ENCODE results near the gene ASCC2. TPM values are rescaled to one million over a fixed set of nuclear protein-coding genes. Genes with fewer than 3 reads are reported as not detected.

Gene ASCC2
- total RNA-seq, 4 donors from 2014 or later = 26.4 to 45.2 (median 35.6) TPM

- no peak overlapping the region for H3K4me3 ChIP-seq
- peak overlapping the region in 3 of 4 donors; percentile 16 to 90 (median 88) for H3K27ac ChIP-seq
- peaks cover 41 to 71% of the 10 kb centered on the region in 2 donors for H3K4me1 ChIP-seq
- DNase-seq = no peak
- no peaks in the 10 kb centered on the region for H3K27me3 ChIP-seq
- H3K9me3 ChIP-seq = no peaks in the 10 kb centered on the region
- TF ChIP-seq CTCF (IDR thresholded peaks at IDR 0.05 in 4 of 5, conservative IDR thresholded peaks at IDR 0.05 in 1 of 5) = no peak
- peaks cover 0 to 17% of the 10 kb centered on the region in 2 donors for H3K36me3 ChIP-seq
- intact Hi-C loops (cut with DNase I; ENCODE audit: low total_unique reads) (no loop called here), in situ Hi-C loops (cut with MboI; ENCODE audit: low sequenced_read_pairs in 4 of 4) (no loop called here)
- ATAC-seq = no peak
These were observed 4.0 kb downstream of the ASCC2 start for GRCh38 chr22:29834046-29834445.

- H3K36me3 ChIP-seq = peaks cover 0 to 17% of the 10 kb centered on the region in 2 donors
- no peak overlapping the region for H3K4me3 ChIP-seq
- no peaks in the 10 kb centered on the region for H3K27me3 ChIP-seq
- no peaks in the 10 kb centered on the region for H3K9me3 ChIP-seq
- peak overlapping the region in 2 of 4 donors; percentile 88 to 90 for H3K27ac ChIP-seq
- peaks cover 38 to 71% of the 10 kb centered on the region in 2 donors for H3K4me1 ChIP-seq
- no peak for DNase-seq
- in situ Hi-C loops (cut with MboI; ENCODE audit: low sequenced_read_pairs in 4 of 4) (no loop called here), intact Hi-C loops (cut with DNase I; ENCODE audit: low total_unique reads) (no loop called here)
- no peak for ATAC-seq
- TF ChIP-seq CTCF (IDR thresholded peaks at IDR 0.05 in 4 of 5, conservative IDR thresholded peaks at IDR 0.05 in 1 of 5) = no peak
- TF ChIP-seq POLR2A (IDR thresholded peaks at IDR 0.05) = no peak
These were observed 4.6 kb downstream of the ASCC2 start for GRCh38 chr22:29833392-29833965.

GRCh38 chr22:29831958-29832357 lies 6.1 kb downstream of the ASCC2 start:
- DNase-seq = no peak
- H3K4me1 ChIP-seq = peaks cover 29 to 64% of the 10 kb centered on the region in 2 donors

GRCh38 chr22:29831186-29831921 lies 6.7 kb downstream of the ASCC2 start:
- Histone ChIP-seq H3K4me1 (peaks cover 23 to 58% of the 10 kb centered on the region in 2 donors), H3K9me3 (no peaks in the 10 kb centered on the region), H3K27me3 (no peaks in the 10 kb centered on the region), H3K27ac (peak overlapping the region; percentile 86 to 90 (median 88)), H3K4me3 (no peak overlapping the region), H3K36me3 (peaks cover 0 to 17% of the 10 kb centered on the region in 2 donors)
- ATAC-seq (peak; percentile 26 to 40), DNase-seq (no peak)
- intact Hi-C loops (cut with DNase I; ENCODE audit: low total_unique reads) (no loop called here), in situ Hi-C loops (cut with MboI; ENCODE audit: low sequenced_read_pairs in 4 of 4) (no loop called here)
- no peak for TF ChIP-seq CTCF (IDR thresholded peaks at IDR 0.05 in 4 of 5, conservative IDR thresholded peaks at IDR 0.05 in 1 of 5)
- no peak for TF ChIP-seq POLR2A (IDR thresholded peaks at IDR 0.05)

More at GRCh38 chr22:29831958-29832357, 6.1 kb downstream of the ASCC2 start:
- Histone ChIP-seq H3K9me3 (no peaks in the 10 kb centered on the region), H3K36me3 (peaks cover 0 to 17% of the 10 kb centered on the region in 2 donors), H3K27ac (peak overlapping the region; percentile 86 to 90 (median 88)), H3K4me3 (no peak overlapping the region), H3K27me3 (no peaks in the 10 kb centered on the region)
- intact Hi-C loops (cut with DNase I; ENCODE audit: low total_unique reads) (no loop called here), in situ Hi-C loops (cut with MboI; ENCODE audit: low sequenced_read_pairs in 4 of 4) (no loop called here)
- TF ChIP-seq CTCF (IDR thresholded peaks at IDR 0.05 in 4 of 5, conservative IDR thresholded peaks at IDR 0.05 in 1 of 5) = no peak
- no peak for TF ChIP-seq POLR2A (IDR thresholded peaks at IDR 0.05)
- ATAC-seq = no peak

Data from gastrocnemius medialis (tissue), 4 donors.